ENCODE results near the gene CD300H.

- TF ChIP-seq, protein P1, sequence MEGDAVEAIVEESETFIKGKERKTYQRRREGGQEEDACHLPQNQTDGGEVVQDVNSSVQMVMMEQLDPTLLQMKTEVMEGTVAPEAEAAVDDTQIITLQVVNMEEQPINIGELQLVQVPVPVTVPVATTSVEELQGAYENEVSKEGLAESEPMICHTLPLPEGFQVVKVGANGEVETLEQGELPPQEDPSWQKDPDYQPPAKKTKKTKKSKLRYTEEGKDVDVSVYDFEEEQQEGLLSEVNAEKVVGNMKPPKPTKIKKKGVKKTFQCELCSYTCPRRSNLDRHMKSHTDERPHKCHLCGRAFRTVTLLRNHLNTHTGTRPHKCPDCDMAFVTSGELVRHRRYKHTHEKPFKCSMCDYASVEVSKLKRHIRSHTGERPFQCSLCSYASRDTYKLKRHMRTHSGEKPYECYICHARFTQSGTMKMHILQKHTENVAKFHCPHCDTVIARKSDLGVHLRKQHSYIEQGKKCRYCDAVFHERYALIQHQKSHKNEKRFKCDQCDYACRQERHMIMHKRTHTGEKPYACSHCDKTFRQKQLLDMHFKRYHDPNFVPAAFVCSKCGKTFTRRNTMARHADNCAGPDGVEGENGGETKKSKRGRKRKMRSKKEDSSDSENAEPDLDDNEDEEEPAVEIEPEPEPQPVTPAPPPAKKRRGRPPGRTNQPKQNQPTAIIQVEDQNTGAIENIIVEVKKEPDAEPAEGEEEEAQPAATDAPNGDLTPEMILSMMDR (IDR thresholded peaks at IDR 0.05), result no peak
- TF ChIP-seq POLR2A (IDR thresholded peaks at IDR 0.05), result no peak
These were observed 42.5 kb downstream of the CD300H start for GRCh38 chr17:74524653-74525464.
